ENCODE results near the gene RAB3IL1.

RAB3IL1 gene

GRCh38 chr11:61881397-61881796 is 36.0 kb downstream of the RAB3IL1 start:
- TF ChIP-seq POLR2A (IDR thresholded peaks at IDR 0.05; ENCODE audit: low read depth, low read length) = no peak
- TF ChIP-seq POU2F2 (IDR thresholded peaks at IDR 0.05; ENCODE audit: low read depth, low read length) = no peak
- TF ChIP-seq TAF1 (IDR thresholded peaks at IDR 0.05; ENCODE audit: low read depth, low read length) = no peak
- TF ChIP-seq PAX5 (IDR thresholded peaks at IDR 0.05; ENCODE audit: insufficient read depth, low read length, severe bottlenecking) = no peak
- no peak for TF ChIP-seq SPI1 (IDR thresholded peaks at IDR 0.05; ENCODE audit: low read depth, low read length)
- no peak for TF ChIP-seq POLR2AphosphoS5 (IDR thresholded peaks at IDR 0.05; ENCODE audit: low read depth, low read length)
- DNase-seq (ENCODE audit: insufficient read length, low spot score) = no peak
- no peak for FAIRE-seq

- FAIRE-seq (peak; percentile 50), DNase-seq (ENCODE audit: insufficient read length, low spot score) (no peak)
- TF ChIP-seq PAX5 (IDR thresholded peaks at IDR 0.05; ENCODE audit: insufficient read depth, low read length, severe bottlenecking) = no peak
- TF ChIP-seq POLR2A (IDR thresholded peaks at IDR 0.05; ENCODE audit: low read depth, low read length) = no peak
- no peak for TF ChIP-seq POU2F2 (IDR thresholded peaks at IDR 0.05; ENCODE audit: low read depth, low read length)
- no peak for TF ChIP-seq TAF1 (IDR thresholded peaks at IDR 0.05; ENCODE audit: low read depth, low read length)
- TF ChIP-seq POLR2AphosphoS5 (IDR thresholded peaks at IDR 0.05; ENCODE audit: low read depth, low read length) = no peak
- no peak for TF ChIP-seq SPI1 (IDR thresholded peaks at IDR 0.05; ENCODE audit: low read depth, low read length)
These were observed 36.9 kb downstream of the RAB3IL1 start for GRCh38 chr11:61880454-61880853.

- FAIRE-seq (peak; percentile 95), DNase-seq (ENCODE audit: insufficient read length, low spot score) (peak; percentile 68)
- TF ChIP-seq PAX5 (IDR thresholded peaks at IDR 0.05; ENCODE audit: insufficient read depth, low read length, severe bottlenecking) (no peak), POU2F2 (IDR thresholded peaks at IDR 0.05; ENCODE audit: low read depth, low read length) (no peak), SPI1 (IDR thresholded peaks at IDR 0.05; ENCODE audit: low read depth, low read length) (no peak), TAF1 (IDR thresholded peaks at IDR 0.05; ENCODE audit: low read depth, low read length) (no peak), POLR2AphosphoS5 (IDR thresholded peaks at IDR 0.05; ENCODE audit: low read depth, low read length) (no peak), POLR2A (IDR thresholded peaks at IDR 0.05; ENCODE audit: low read depth, low read length) (no peak)
These were observed 37.3 kb downstream of the RAB3IL1 start for GRCh38 chr11:61880031-61880430.

- FAIRE-seq (no peak), DNase-seq (ENCODE audit: insufficient read length, low spot score) (no peak)
- TF ChIP-seq SPI1 (IDR thresholded peaks at IDR 0.05; ENCODE audit: low read depth, low read length) (no peak), TAF1 (IDR thresholded peaks at IDR 0.05; ENCODE audit: low read depth, low read length) (no peak), POLR2A (IDR thresholded peaks at IDR 0.05; ENCODE audit: low read depth, low read length) (no peak), POLR2AphosphoS5 (IDR thresholded peaks at IDR 0.05; ENCODE audit: low read depth, low read length) (no peak), POU2F2 (IDR thresholded peaks at IDR 0.05; ENCODE audit: low read depth, low read length) (no peak)
These were observed 38.2 kb downstream of the RAB3IL1 start for GRCh38 chr11:61879152-61879551.

GRCh38 chr11:61875698-61876097 is 41.7 kb downstream of the RAB3IL1 start:
- TF ChIP-seq PAX5 (IDR thresholded peaks at IDR 0.05; ENCODE audit: insufficient read depth, low read length, severe bottlenecking) = no peak
- no peak for TF ChIP-seq SPI1 (IDR thresholded peaks at IDR 0.05; ENCODE audit: low read depth, low read length)
- TF ChIP-seq POLR2AphosphoS5 (IDR thresholded peaks at IDR 0.05; ENCODE audit: low read depth, low read length) = no peak
- no peak for TF ChIP-seq POLR2A (IDR thresholded peaks at IDR 0.05; ENCODE audit: low read depth, low read length)
- no peak for TF ChIP-seq POU2F2 (IDR thresholded peaks at IDR 0.05; ENCODE audit: low read depth, low read length)
- TF ChIP-seq TAF1 (IDR thresholded peaks at IDR 0.05; ENCODE audit: low read depth, low read length) = no peak
- DNase-seq (ENCODE audit: insufficient read length, low spot score) (no peak), FAIRE-seq (no peak)

- no peak for TF ChIP-seq SPI1 (IDR thresholded peaks at IDR 0.05; ENCODE audit: low read depth, low read length)
- no peak for TF ChIP-seq PAX5 (IDR thresholded peaks at IDR 0.05; ENCODE audit: insufficient read depth, low read length, severe bottlenecking)
- no peak for TF ChIP-seq POLR2A (IDR thresholded peaks at IDR 0.05; ENCODE audit: low read depth, low read length)
- no peak for TF ChIP-seq POLR2AphosphoS5 (IDR thresholded peaks at IDR 0.05; ENCODE audit: low read depth, low read length)
- no peak for TF ChIP-seq POU2F2 (IDR thresholded peaks at IDR 0.05; ENCODE audit: low read depth, low read length)
- TF ChIP-seq TAF1 (IDR thresholded peaks at IDR 0.05; ENCODE audit: low read depth, low read length) = no peak
These were observed 42.5 kb downstream of the RAB3IL1 start for GRCh38 chr11:61874853-61875252.

GRCh38 chr11:61874377-61874809 is 43.0 kb downstream of the RAB3IL1 start:
- DNase-seq (ENCODE audit: insufficient read length, low spot score) (no peak), FAIRE-seq (no peak)
- TF ChIP-seq TAF1 (IDR thresholded peaks at IDR 0.05; ENCODE audit: low read depth, low read length) = no peak
- no peak for TF ChIP-seq POLR2A (IDR thresholded peaks at IDR 0.05; ENCODE audit: low read depth, low read length)
- no peak for TF ChIP-seq SPI1 (IDR thresholded peaks at IDR 0.05; ENCODE audit: low read depth, low read length)
- no peak for TF ChIP-seq POLR2AphosphoS5 (IDR thresholded peaks at IDR 0.05; ENCODE audit: low read depth, low read length)
- TF ChIP-seq POU2F2 (IDR thresholded peaks at IDR 0.05; ENCODE audit: low read depth, low read length) = no peak
- TF ChIP-seq PAX5 (IDR thresholded peaks at IDR 0.05; ENCODE audit: insufficient read depth, low read length, severe bottlenecking) = no peak

More at GRCh38 chr11:61874853-61875252, 42.5 kb downstream of the RAB3IL1 start:
- DNase-seq (ENCODE audit: insufficient read length, low spot score) (no peak), FAIRE-seq (no peak)

- DNase-seq (ENCODE audit: insufficient read length, low spot score) (no peak), FAIRE-seq (no peak)
- TF ChIP-seq PAX5 (IDR thresholded peaks at IDR 0.05; ENCODE audit: insufficient read depth, low read length, severe bottlenecking) (no peak), POLR2AphosphoS5 (IDR thresholded peaks at IDR 0.05; ENCODE audit: low read depth, low read length) (no peak), POU2F2 (IDR thresholded peaks at IDR 0.05; ENCODE audit: low read depth, low read length) (no peak), SPI1 (IDR thresholded peaks at IDR 0.05; ENCODE audit: low read depth, low read length) (no peak), TAF1 (IDR thresholded peaks at IDR 0.05; ENCODE audit: low read depth, low read length) (no peak), POLR2A (IDR thresholded peaks at IDR 0.05; ENCODE audit: low read depth, low read length) (no peak)
These were observed 43.6 kb downstream of the RAB3IL1 start for GRCh38 chr11:61873588-61874376.

- FAIRE-seq = no peak
- no peak for TF ChIP-seq TAF1 (IDR thresholded peaks at IDR 0.05; ENCODE audit: low read depth, low read length)
- TF ChIP-seq SPI1 (IDR thresholded peaks at IDR 0.05; ENCODE audit: low read depth, low read length) = no peak
- TF ChIP-seq POLR2A (IDR thresholded peaks at IDR 0.05; ENCODE audit: low read depth, low read length) = no peak
- TF ChIP-seq PAX5 (IDR thresholded peaks at IDR 0.05; ENCODE audit: insufficient read depth, low read length, severe bottlenecking) = no peak
- no peak for TF ChIP-seq POLR2AphosphoS5 (IDR thresholded peaks at IDR 0.05; ENCODE audit: low read depth, low read length)
- no peak for TF ChIP-seq POU2F2 (IDR thresholded peaks at IDR 0.05; ENCODE audit: low read depth, low read length)
- no peak for DNase-seq (ENCODE audit: insufficient read length, low spot score)
These were observed 44.3 kb downstream of the RAB3IL1 start for GRCh38 chr11:61872935-61873565.

Measured in GM12891 (cell line).